ENCODE measurements around the gene RPL31.
A peak's percentile ranks its signal among the peaks of the same experiment; 100 is the strongest.

GRCh38 chr2:101036562-101036961 is 34.5 kb downstream of the RPL31 start:
- TF ChIP-seq CTCF (IDR thresholded peaks at IDR 0.05) (peak; percentile 27), EZH2 (IDR thresholded peaks at IDR 0.05; ENCODE audit: borderline replicate concordance, insufficient read depth, low read depth, low read length, poor library complexity, severe bottlenecking) (no peak)
